GM12878 (cell line): ENCODE data around the gene PARP15. TPM values are rescaled to one million over a fixed set of nuclear protein-coding genes. Genes with fewer than 3 reads are reported as not detected.

Experiments used
- ATF3 ChIP-seq: IDR thresholded peaks from 2 replicates; pipeline ENCODE4 v1.6.1; 2011; ENCODE audit warnings: low read depth, mild to moderate bottlenecking, low read length, moderate library complexity, borderline replicate concordance; ENCODE audit errors: extremely low read depth
- CBX5 ChIP-seq: sonication (generic); IDR thresholded peaks from 2 replicates; pipeline ENCODE4 v1.6.1; 2016; ENCODE audit warnings: low read depth, moderate library complexity, mild to moderate bottlenecking, inconsistent platforms
- CREM ChIP-seq: IDR thresholded peaks from 2 replicates; pipeline ENCODE4 v1.6.1; 2014; ENCODE audit warnings: antibody characterized with exemption, low read depth
- CTCF ChIP-seq, 3 experiments: IDR thresholded peaks in 2 of 3; conservative IDR thresholded peaks in 1 of 3; 2 replicates each; pipeline ENCODE4 v1.5.1; 2011; ENCODE audit warnings: low read depth in 3 of 3, low read length in 3 of 3, mild to moderate bottlenecking in 3 of 3, control low read depth in 2 of 3, moderate library complexity in 2 of 3, inconsistent platforms in 1 of 3, mixed read lengths in 1 of 3; ENCODE audit not compliant: control insufficient read depth in 2 of 3, insufficient read depth in 1 of 3; ENCODE audit errors: extremely low read depth in 1 of 3
- CUX1 ChIP-seq: IDR thresholded peaks from 2 replicates; pipeline ENCODE4 v1.6.1; 2012; ENCODE audit warnings: improper control_type of control experiment, low read depth, low read length; ENCODE audit not compliant: insufficient replicate concordance
- FOXM1 ChIP-seq: IDR thresholded peaks from 2 replicates; pipeline ENCODE4 v1.6.1; 2012; ENCODE audit warnings: low read depth, mild to moderate bottlenecking, inconsistent platforms, low read length, moderate library complexity
- JUNB ChIP-seq: IDR thresholded peaks from 2 replicates; pipeline ENCODE4 v1.6.1; 2016; ENCODE audit warnings: antibody characterized with exemption, mild to moderate bottlenecking
- MEF2B ChIP-seq: fragments of 450-650 bp; IDR thresholded peaks from 2 replicates; pipeline ENCODE4 v1.6.1; 2018; ENCODE audit warnings: mild to moderate bottlenecking, moderate library complexity; ENCODE audit not compliant: partially characterized antibody, poor library complexity, severe bottlenecking
- NR2F1 ChIP-seq: fragments of 450-650 bp; conservative IDR thresholded peaks from 2 replicates; pipeline ENCODE4 v1.6.1; 2017; ENCODE audit warnings: mild to moderate bottlenecking
- PKNOX1 ChIP-seq: fragments of 450-650 bp; IDR thresholded peaks from 2 replicates; pipeline ENCODE4 v1.6.1; 2016; ENCODE audit warnings: mild to moderate bottlenecking
- REST ChIP-seq: IDR thresholded peaks from 2 replicates; pipeline ENCODE4 v1.6.1; 2012; ENCODE audit warnings: mild to moderate bottlenecking, low read depth, low read length
- SKIL ChIP-seq: fragments of 450-650 bp; IDR thresholded peaks from 2 replicates; pipeline ENCODE4 v1.6.1; 2017; ENCODE audit warnings: mild to moderate bottlenecking, low read depth, inconsistent platforms; ENCODE audit not compliant: poor library complexity, severe bottlenecking
- SP1 ChIP-seq: IDR thresholded peaks from one replicate; pipeline ENCODE4 v1.6.1; 2011; ENCODE audit warnings: low read depth, low read length
- SREBF1 ChIP-seq: IDR thresholded peaks from 2 replicates; pipeline ENCODE4 v1.6.1; 2012; ENCODE audit warnings: mild to moderate bottlenecking, low read length
- polyA plus RNA-seq, 11 experiments: library from polyadenylated mRNA; depleted of rRNA in 4 of 11; unstranded in 6 of 11; stranded (reverse) in 5 of 11; fragments of >200 nt; fragmentation: Nextera tagmentation in 4 of 11; fragmentation: Illumina TruSeq in 1 of 11; extraction: Ambion mirVana in 4 of 11; extraction: Trizol in 1 of 11; gene quantifications; 1 replicate in 1 of 11; 2 replicates in 10 of 11; pipeline versions ENCODE4 v1.2.1 to v1.2.3, GENCODE V29; 2011 to 2016; ENCODE audit warnings: inconsistent platforms in 2 of 11, missing spikeins in 2 of 11, low read depth in 1 of 11
- total RNA-seq, 4 experiments: library from RNA; depleted of rRNA in 3 of 4; stranded (reverse); fragments of >200 nt in 3 of 4; fragmentation: Illumina TruSeq in 1 of 4; extraction: Trizol in 1 of 4; gene quantifications; 2 replicates each; pipeline versions ENCODE4 v1.2.1 to v1.2.3, GENCODE V29; 2013 to 2021

The PARP15 gene
- total and polyA plus RNA-seq, 10 of the 15 experiments (the other 5 are each of a cell fraction or from before 2014, with no cell fraction given), result 9.0 to 234 (median 36.3) TPM

- TF ChIP-seq CUX1 (peak; percentile 64), MEF2B (peak; percentile 20), FOXM1 (0 out of 2 replicates have a peak, but pooled peaks have one; percentile 6), REST (no peak), PKNOX1 (peak; percentile 21; the same call in 1 of the 2 replicates), CBX5 (no peak), SREBF1 (no peak), JUNB (0 out of 2 replicates have a peak, but pooled peaks have one; percentile 20), NR2F1 (no peak), CREM (no peak), SKIL (no peak), SP1 (no peak), CTCF (IDR thresholded peaks at IDR 0.05 in 2 of 3, conservative IDR thresholded peaks at IDR 0.05 in 1 of 3; ENCODE audit: control insufficient read depth in 2 of 3, extremely low read depth in 1 of 3, insufficient read depth in 1 of 3, low read depth in 3 of 3, low read length in 3 of 3) (no peak), ATF3 (no peak)
Observed at GRCh38 chr3:122626515-122627180, 49.2 kb downstream of the PARP15 start (continued).
